ENCODE results near the gene SCAMP4.

The SCAMP4 gene

GRCh38 chr19:1905110-1905862, at the start of gene SCAMP4, which contains the start of gene ADAT3:
TSS of gene SCAMP4 (plus strand) at chr19:1905399. CDS start at chr19:1915020, 9,621 bp downstream.
TSS of gene ADAT3 (plus strand) at chr19:1905399. CDS start at chr19:1912048, 6,649 bp downstream.
- Mint-ChIP-seq H3K4me1 (peaks cover 41% of the 10 kb centered on the region), H3K9me3 (no peaks in the 10 kb centered on the region), H3K36me3 (no peaks in the 10 kb centered on the region), H3K4me3 (peak within 1 kb of the TSS; percentile 94), H3K27me3 (no peaks in the 10 kb centered on the region), H3K27ac (peak within 1 kb of the TSS; percentile 83)

DNA sequence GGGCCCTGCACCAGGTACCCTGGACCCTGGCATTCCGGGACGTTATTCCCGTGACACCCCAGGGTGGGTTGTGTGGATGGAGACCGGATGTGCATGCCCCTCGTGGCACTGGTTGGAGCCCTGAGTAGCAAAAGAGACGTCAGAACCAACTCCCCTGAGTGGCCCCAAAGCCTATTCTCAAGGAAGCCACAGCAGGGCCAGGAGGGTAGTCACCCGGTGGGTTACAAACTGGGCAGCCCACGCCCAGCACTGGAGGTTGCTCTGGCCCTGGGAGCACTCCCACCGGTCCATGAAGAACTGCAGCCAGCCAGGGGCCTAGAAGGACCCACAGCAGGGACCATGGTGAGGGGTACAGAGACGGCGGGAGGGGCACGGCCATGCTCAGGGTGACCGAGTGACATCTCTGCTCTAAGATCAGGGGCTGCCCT, 49.4 kb upstream of the SCAMP4 start:
- Mint-ChIP-seq H3K27ac (no peak overlapping the region), H3K27me3 (no peaks in the 10 kb centered on the region), H3K4me1 (peaks cover 56% of the 10 kb centered on the region), H3K36me3 (no peaks in the 10 kb centered on the region), H3K9me3 (no peaks in the 10 kb centered on the region), H3K4me3 (peak overlapping the region; percentile 78)

GRCh38 chr19:1856345-1856697, 48.9 kb upstream of the SCAMP4 start:
- H3K27me3 Mint-ChIP-seq = no peaks in the 10 kb centered on the region
- H3K36me3 Mint-ChIP-seq = no peaks in the 10 kb centered on the region
- H3K4me1 Mint-ChIP-seq = peaks cover 56% of the 10 kb centered on the region

GRCh38 chr19:1856698-1857603, 48.2 kb upstream of the SCAMP4 start:
- peak overlapping the region; percentile 78 for H3K4me3 Mint-ChIP-seq
- H3K36me3 Mint-ChIP-seq = no peaks in the 10 kb centered on the region
- H3K9me3 Mint-ChIP-seq = no peaks in the 10 kb centered on the region
- no peaks in the 10 kb centered on the region for H3K27me3 Mint-ChIP-seq
- peaks cover 59% of the 10 kb centered on the region for H3K4me1 Mint-ChIP-seq
- no peak overlapping the region for H3K27ac Mint-ChIP-seq

More at GRCh38 chr19:1856345-1856697, 48.9 kb upstream of the SCAMP4 start:
- Mint-ChIP-seq H3K27ac (no peak overlapping the region), H3K9me3 (no peaks in the 10 kb centered on the region), H3K4me3 (peak overlapping the region; percentile 78)

GRCh38 chr19:1857648-1858326, 47.4 kb upstream of the SCAMP4 start:
- Mint-ChIP-seq H3K36me3 (no peaks in the 10 kb centered on the region), H3K4me1 (peaks cover 55% of the 10 kb centered on the region), H3K27ac (no peak overlapping the region), H3K9me3 (no peaks in the 10 kb centered on the region), H3K4me3 (peak overlapping the region; percentile 55), H3K27me3 (no peaks in the 10 kb centered on the region)

GRCh38 chr19:1858412-1859081, 46.7 kb upstream of the SCAMP4 start:
- H3K4me1 Mint-ChIP-seq = peaks cover 49% of the 10 kb centered on the region
- H3K9me3 Mint-ChIP-seq = no peaks in the 10 kb centered on the region
- no peaks in the 10 kb centered on the region for H3K27me3 Mint-ChIP-seq
- H3K36me3 Mint-ChIP-seq = no peaks in the 10 kb centered on the region
- no peak overlapping the region for H3K27ac Mint-ChIP-seq
- peak overlapping the region; percentile 55 for H3K4me3 Mint-ChIP-seq

DNA sequence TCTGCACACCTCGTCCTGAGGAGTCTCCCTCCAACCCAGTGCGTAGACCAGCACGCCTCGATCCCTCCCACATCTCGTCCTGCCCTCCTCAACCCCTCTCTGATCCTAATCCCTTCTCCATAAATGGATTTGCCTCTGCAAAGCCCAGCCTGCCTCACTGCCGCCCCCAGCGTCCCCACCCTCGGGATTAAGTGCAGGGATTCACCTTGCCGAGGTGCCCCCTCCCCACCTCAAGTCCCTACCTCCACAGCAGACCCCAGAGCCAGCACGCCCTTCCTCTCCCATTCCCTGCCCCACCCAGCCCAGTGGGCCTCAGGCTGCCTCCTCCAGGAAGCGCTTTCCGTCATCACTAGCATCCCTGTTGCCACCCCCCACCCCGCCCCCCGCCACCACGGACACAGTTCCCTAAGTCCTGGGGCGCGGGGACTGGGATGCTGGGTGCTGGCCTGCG, 45.8 kb upstream of the SCAMP4 start:
- H3K4me3 Mint-ChIP-seq = peak overlapping the region; percentile 68
- no peaks in the 10 kb centered on the region for H3K9me3 Mint-ChIP-seq
- H3K27ac Mint-ChIP-seq = peak overlapping the region; percentile 18
- no peaks in the 10 kb centered on the region for H3K27me3 Mint-ChIP-seq
- no peaks in the 10 kb centered on the region for H3K36me3 Mint-ChIP-seq
- H3K4me1 Mint-ChIP-seq = peaks cover 46% of the 10 kb centered on the region

GRCh38 chr19:1860042-1860775, 45.0 kb upstream of the SCAMP4 start:
- Mint-ChIP-seq H3K27ac (no peak overlapping the region), H3K4me1 (peaks cover 39% of the 10 kb centered on the region), H3K9me3 (no peaks in the 10 kb centered on the region), H3K36me3 (no peaks in the 10 kb centered on the region), H3K27me3 (no peaks in the 10 kb centered on the region), H3K4me3 (no peak overlapping the region)

- peak overlapping the region; percentile 86 for H3K27ac Mint-ChIP-seq
- no peaks in the 10 kb centered on the region for H3K9me3 Mint-ChIP-seq
- no peaks in the 10 kb centered on the region for H3K36me3 Mint-ChIP-seq
- peak overlapping the region; percentile 97 for H3K4me3 Mint-ChIP-seq
- no peaks in the 10 kb centered on the region for H3K27me3 Mint-ChIP-seq
- H3K4me1 Mint-ChIP-seq = peaks cover 32% of the 10 kb centered on the region
Measured at GRCh38 chr19:1860821-1861598, 44.2 kb upstream of the SCAMP4 start.

DNA sequence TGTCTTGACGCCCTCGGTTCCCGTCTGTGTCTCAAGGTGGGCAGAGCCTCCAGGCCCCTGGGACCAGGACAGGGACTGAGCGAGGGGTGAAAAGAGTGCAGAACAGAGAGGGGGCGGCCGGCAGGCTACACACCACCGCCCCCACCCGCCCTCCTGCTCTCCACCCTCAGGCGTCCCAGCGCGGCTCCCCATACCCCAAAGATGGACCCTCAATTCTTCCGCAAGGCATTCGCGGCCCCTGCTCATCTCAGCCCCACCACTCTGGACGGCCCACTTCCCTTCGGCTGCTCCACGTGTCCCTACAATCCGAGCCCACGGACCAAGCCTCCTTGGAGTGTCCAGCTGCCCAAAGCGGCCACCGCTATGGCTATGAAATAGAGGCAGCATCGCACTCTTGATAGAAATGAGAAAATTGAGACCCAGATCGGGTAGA, 43.6 kb upstream of the SCAMP4 start:
- Mint-ChIP-seq H3K27ac (peak overlapping the region; percentile 86), H3K4me1 (peaks cover 27% of the 10 kb centered on the region), H3K36me3 (no peaks in the 10 kb centered on the region), H3K4me3 (peak overlapping the region; percentile 97), H3K9me3 (no peaks in the 10 kb centered on the region), H3K27me3 (no peaks in the 10 kb centered on the region)

DNA sequence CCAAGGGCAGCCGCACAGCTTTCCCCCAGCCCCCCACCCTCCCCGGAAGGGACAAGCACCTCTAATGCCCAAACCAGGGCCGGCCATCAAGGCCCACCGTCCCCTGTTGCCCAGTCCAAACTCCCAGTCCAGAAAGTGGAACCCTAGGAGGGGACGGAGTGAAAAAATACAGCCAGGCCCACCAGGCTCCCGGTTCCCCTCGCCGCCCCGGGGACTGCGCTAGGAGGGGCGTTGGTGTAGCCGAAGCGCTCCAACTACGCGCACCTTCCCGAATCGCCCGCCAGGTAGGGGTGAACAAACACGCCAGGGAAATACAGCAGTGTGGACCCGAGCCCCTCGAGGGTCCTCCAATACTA, 43.2 kb upstream of the SCAMP4 start:
- Mint-ChIP-seq H3K9me3 (no peaks in the 10 kb centered on the region), H3K4me3 (peak overlapping the region; percentile 97), H3K27me3 (no peaks in the 10 kb centered on the region), H3K27ac (peak overlapping the region; percentile 97), H3K4me1 (peaks cover 27% of the 10 kb centered on the region), H3K36me3 (no peaks in the 10 kb centered on the region)

DNA sequence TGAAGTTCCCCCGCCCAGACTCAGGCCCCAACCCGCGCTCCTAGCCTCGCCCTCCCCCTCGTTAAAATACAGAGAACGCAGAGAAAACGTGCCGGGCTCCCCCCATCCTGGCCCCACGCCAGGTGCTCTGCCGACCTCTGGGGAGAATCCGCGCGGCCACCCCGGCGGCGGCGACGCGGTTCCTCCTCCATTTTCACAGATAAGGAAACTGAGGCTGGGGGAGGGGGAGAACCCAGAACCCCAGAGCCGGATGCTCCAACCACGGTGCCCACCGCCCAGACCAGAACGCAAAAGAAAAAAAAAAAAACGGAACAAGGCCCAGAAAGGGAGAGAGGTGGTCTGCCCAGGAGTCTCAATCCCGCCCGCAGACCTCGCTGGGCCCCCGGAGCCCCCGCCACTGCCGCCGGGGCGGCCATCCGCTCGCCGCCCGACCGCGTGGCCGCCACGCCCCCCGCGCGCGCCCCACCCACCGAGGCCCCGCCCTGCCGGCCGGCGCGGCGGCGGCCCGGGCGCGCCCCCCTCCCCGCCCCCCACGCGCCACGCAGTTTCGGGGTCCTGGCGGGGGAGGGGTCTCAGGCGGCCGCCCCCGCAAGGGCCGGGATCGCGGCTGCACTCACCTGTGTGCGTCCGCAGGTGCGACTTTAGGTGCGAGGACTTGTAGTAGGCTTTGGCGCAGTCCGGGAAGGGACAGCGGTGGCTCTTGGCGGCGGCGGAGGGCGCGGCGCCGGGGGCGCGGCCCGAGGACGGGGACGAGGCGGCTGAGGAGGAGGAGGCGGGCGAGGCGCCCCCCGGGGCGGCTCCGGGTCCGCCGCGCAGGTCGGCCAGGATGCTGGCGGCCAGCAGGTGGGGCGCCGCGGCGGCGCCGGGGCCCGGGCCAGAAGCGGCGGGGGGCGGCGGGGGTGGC, 42.5 kb upstream of the SCAMP4 start:
- Mint-ChIP-seq H3K4me3 (peak overlapping the region; percentile 97), H3K27ac (peak overlapping the region; percentile 97), H3K4me1 (peaks cover 26% of the 10 kb centered on the region), H3K36me3 (no peaks in the 10 kb centered on the region), H3K27me3 (no peaks in the 10 kb centered on the region), H3K9me3 (no peaks in the 10 kb centered on the region)

DNA sequence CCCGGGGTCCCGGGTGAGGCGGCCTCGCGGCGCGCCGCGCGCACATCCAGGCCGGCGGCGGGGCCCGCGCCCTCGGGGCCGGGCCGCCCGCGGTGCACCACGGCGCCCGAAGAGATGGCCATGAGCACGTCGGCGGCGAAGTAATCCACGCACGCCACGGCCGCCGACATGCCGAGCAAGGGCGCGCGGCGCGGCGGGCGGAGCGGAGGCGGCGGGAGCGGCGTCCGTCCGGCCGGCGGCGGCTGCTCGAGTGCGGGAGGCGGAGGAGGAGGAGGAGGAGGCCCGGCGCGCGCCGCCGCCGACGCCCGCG, 41.9 kb upstream of the SCAMP4 start, which contains the start of gene KLF16:
TSS of gene KLF16 (minus strand) at position 252 of the 310 bp plus-strand sequence. CDS start at position 170, 82 bp downstream.
- peaks cover 21% of the 10 kb centered on the region for H3K4me1 Mint-ChIP-seq
- H3K9me3 Mint-ChIP-seq = no peaks in the 10 kb centered on the region
- peak within 1 kb of the TSS; percentile 97 for H3K27ac Mint-ChIP-seq
- H3K27me3 Mint-ChIP-seq = no peaks in the 10 kb centered on the region
- H3K4me3 Mint-ChIP-seq = peak within 1 kb of the TSS; percentile 97
- no peaks in the 10 kb centered on the region for H3K36me3 Mint-ChIP-seq

Measured in activated naive CD4-positive, alpha-beta T cell treated with anti-CD3 and anti-CD28 coated beads, Interleukin-2, amount 50 U/mL, for 24 hours (primary cell).